ENCODE results near the gene TRIM56.
"Not testable (repeated sequence)": the region's sequence is repeated elsewhere in the genome, so short reads cannot be mapped to it uniquely, and the experiment has no call there.

DNA sequence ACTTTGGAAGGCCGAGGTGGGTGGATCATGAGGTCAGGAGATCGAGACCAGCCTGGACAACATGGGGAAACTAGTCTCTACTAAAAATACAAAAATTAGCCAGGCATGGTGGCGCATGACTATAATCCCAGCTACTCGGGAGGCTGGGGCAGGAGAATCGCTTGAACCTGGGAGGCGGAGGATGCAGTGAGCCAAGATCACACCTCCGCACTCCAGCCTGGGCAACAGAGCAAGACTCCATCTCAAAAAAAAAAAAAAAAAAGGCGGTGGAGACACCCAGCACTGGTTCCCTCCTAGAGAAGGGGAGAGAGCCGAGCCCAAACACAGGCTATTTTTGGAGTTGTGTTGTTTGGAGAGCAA is 36.3 kb downstream of the TRIM56 start:
- TF ChIP-seq, protein P1, sequence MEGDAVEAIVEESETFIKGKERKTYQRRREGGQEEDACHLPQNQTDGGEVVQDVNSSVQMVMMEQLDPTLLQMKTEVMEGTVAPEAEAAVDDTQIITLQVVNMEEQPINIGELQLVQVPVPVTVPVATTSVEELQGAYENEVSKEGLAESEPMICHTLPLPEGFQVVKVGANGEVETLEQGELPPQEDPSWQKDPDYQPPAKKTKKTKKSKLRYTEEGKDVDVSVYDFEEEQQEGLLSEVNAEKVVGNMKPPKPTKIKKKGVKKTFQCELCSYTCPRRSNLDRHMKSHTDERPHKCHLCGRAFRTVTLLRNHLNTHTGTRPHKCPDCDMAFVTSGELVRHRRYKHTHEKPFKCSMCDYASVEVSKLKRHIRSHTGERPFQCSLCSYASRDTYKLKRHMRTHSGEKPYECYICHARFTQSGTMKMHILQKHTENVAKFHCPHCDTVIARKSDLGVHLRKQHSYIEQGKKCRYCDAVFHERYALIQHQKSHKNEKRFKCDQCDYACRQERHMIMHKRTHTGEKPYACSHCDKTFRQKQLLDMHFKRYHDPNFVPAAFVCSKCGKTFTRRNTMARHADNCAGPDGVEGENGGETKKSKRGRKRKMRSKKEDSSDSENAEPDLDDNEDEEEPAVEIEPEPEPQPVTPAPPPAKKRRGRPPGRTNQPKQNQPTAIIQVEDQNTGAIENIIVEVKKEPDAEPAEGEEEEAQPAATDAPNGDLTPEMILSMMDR (IDR thresholded peaks at IDR 0.05): not testable (repeated sequence)
- TF ChIP-seq POLR2A (IDR thresholded peaks at IDR 0.05): not testable (repeated sequence)

All from uterus (tissue), 2 donors.